GM19372 (cell line): ENCODE measurements around the gene AKR1B15.

ENCODE experiments used
- ATAC-seq: cut with Tn5 transposase; IDR thresholded peaks from one replicate; pipeline ENCODE4 v1.9.1; 2021; ENCODE audit warnings: mild to moderate bottlenecking, low read depth, moderate library complexity; ENCODE audit not compliant: unreplicated experiment

Gene AKR1B15

DNA sequence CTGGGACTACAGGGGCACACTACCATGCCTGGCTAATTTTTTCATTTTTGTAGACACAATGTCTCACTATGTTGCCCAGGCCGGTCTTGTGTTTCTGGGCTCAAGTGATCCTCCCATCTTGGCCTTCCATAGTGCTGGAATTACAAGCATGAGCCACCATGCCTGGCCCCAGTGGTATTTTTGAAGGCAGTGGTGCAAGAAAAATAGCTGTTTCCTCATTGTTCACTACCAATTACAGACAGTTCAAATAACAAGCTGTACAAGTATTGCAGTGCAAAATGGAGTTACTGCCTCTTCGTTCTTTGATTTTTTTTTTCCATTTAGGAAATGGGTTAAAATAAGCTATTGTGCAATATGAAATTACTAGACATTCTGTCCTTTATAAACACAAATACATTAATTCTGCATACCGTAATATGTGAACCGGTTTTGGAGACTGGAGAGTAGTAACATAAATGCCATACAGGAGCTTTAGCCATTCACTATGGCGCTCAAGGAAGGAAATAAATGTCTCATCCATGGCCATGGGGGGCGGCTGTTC is 62.8 kb downstream of the AKR1B15 start:
- ATAC-seq: no peak

DNA sequence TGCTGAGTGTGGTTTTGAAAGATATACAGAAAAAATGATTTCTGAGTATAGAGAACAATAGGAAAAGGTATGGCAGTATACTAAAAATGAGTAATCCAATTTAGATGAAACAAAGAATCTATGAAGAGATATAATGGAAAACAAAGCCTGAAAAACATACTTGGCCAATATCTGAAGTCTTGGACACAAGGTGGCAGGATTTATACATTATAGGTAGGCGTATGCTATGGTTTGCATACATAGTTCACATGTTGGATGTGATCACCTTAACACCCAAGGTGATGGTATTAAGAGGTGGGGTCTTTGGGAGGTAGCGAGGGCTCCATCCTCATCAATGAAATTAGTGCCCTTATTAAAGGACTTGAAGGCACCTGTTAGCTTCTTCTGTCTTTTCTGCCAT is 63.3 kb downstream of the AKR1B15 start:
- ATAC-seq: no peak

DNA sequence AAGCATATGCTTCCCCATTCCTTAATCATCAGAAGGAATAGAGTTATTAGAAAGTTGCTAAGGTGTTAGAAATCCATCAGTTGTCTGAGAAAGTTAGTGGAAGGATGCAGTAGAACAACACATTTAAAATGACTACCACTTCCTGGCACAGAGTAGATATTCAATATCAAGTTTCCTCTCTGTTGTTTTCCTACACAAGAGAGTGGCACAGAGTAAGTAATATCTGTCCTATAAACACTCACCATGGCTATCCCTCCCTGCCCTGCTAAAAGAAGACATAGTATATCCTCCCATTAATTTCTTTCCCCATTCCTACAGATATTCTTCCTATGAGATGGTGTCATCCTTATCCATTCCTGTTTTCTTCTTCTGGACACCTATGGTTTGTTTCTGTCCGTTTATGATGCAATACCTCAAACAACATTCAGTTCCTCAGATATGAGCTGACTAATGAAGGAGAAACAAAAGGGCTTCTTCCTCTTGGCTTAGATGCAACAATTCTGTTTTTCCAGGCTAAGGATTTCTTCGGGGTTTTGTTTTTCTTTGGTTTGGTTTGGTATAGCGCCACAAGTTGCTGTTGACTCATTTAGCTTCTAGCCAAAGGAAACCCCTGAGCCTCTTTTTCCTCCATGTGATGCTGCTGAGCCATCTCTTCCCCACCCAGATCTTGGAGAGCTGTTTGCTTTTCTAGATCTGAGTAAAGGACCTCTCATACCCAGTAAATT is 64.9 kb downstream of the AKR1B15 start:
- ATAC-seq: no peak

DNA sequence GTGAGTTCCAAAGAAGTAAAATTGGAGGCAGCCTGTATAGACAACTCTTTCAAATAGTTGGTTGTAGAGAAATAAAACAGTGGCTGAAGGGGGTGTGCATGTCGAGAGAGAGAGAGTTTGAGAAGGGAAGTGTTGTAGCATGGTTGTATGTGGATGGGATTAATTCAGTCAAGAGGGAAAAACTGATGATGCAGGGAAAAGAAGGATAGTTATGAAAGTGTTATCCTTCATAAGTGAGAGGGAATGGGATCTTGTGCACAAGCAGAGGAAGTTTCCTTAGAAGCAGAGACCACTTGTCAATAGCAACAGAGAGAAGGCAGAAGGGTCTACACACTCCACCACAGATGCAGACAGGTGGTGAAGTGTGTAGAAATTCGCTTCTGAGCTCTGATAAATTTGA is 67.7 kb downstream of the AKR1B15 start:
- ATAC-seq: no peak

DNA sequence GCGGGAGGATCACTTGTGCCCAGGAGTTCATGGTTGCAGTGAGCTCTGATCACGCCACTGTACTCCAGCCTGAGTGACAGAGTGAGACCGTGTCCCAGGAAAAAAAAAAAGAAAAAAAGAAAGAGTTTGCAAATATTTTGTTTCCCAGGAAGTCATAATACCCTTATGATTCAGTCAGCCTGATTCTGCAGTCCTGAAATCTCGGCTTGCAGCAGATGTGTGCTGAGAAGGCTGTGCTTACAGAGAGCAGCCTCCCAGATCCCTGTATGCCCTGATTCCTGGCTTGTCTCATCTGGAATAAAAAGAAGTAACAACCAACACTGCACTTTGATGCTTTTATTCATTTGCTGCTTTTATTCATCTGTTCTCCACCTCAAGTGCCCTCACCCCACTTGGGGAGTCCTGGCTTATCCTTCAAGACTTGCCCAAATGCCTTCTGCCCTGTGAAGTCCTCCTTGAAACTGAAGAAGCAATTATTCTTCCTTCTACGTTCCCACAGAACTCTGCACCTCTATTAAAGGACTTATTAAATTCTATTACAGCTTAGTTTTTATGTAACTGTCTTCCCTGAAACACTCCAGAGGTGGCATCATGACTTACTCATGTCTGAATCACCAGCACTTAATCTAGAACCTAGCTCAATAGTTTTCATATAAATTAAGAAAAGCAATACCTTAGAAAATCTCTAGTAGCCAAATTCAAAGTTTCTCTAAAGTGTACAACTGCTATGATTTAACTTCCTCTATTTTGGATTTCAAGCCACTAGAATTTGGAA is 70.0 kb downstream of the AKR1B15 start:
- no peak for ATAC-seq

DNA sequence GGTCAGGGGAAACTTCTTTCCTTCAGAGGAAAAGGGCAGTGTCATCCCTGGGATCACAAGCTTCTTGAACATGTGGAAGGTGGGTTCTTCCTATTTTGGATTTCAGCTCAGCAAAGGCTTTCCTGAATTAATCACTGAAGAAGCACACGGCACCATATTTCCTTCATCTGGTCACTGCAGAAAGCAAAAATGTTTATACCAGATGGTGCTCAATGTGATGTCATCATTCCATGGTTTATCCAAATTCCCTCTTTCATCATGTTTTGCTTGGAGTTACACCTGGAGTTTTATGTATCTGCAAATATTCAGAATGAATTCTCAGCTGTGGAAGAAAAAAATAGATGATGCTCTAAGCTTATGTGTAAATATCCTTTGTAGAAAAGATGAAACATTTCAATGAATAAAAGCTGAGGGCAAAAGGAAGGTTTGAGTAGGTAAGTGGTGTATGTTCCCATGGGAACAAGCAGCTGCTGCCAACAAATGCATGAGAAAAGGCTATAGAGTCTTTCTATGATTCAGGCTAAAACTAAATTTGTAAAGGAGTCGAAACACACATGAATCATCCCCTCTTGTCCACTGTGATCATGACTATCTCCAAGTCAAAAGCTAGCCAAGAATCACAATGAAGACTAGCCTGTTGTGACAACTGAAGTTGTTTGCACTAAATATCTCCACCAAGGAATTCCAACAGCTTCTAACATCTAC is 70.9 kb downstream of the AKR1B15 start:
- no peak for ATAC-seq

DNA sequence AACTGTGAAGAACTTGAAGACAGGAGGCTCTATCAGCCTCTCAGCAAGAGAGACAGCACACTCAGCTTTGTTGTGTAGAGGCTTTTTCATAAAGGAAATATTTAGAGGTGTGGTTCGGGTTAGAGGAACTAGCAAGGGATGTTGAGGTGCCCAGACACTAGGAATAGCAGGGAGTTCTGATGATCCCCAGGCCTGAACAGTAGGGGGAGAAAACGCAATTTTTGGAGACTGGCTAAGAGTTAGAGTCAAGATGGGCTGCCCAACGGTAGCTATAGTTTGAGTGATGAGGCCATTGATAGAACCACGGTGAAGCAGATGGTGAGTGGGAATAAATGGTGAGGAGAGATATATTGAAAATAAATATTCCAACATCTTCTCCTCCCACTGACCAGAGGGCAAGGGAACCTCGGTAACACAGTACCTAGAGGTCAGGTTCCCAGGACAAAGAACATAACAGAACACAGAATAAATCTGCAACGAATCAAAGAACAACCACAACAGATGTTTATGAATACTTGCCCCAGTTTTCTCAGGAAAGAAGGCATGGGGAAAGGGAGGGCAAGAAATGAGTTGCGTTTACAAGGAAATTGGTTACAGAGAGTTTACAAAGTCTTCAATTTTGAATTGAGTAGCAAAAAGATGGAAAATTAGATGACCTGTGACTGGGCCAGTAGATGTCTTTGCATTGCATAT is 73.5 kb downstream of the AKR1B15 start:
- ATAC-seq: no peak

DNA sequence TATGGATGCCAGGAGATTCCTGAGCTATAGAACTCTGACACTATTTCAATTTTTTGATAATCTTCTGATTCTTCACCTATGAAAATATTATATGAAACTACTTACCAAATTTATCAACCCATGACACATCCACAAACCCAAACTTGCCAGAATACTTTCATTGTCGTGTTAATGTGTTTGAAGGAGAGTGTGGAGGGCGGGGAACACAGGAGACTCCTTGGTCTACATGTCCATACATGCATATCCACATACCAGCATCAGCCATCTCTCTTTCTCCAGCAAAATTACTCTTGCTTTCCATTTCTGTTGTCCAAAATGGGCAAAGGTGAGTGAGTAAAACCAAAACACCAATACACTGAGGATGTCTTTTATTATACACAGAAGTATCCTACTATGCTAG is 74.3 kb downstream of the AKR1B15 start:
- no peak for ATAC-seq

DNA sequence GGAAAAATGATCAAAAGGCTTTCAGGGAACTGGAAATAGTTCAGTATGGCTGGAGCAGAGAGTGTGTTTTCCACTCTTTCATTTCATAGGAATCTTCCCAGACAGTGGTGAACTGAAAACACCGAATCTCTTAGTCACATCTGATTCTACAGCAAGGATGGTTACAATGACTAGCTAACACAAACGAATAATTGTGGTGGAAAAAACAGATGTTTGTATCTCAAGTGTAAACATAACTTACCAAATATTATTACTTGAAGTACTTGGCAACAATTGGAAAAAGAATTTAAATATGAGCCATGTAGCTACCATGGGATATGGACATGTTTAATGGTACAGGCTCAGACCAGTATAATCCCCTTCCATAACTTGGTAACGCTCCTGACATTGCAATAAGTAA is 76.6 kb downstream of the AKR1B15 start:
- ATAC-seq: no peak

DNA sequence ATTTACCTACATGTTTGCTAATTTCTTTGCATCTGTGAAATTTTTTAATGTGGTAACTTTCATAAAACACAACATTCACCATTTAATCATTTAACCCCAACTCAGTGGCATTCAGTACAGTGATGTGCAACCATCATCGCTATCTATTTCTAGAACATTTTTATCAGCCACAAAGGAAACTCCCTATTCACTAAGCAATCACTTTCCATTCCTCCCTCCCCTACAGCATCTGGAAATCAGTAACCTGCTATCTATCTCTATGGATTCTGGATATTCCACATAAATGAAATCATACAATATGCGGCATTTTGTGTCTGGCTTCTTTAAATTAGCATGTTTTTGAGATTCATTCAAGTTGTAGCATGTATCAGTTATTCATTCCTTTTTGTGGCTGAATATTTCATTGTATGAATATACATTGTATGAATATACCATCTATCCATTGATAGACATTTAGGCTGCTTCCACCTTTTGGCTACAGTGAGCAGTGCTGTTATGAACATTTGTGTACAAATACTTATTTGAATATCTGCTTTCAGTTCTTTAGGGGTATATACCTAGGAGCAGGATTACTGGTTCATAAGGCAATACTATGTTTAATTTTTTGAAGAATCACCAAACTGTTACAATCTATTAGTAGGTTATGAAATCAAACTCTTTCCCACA is 78.3 kb downstream of the AKR1B15 start:
- ATAC-seq: no peak

DNA sequence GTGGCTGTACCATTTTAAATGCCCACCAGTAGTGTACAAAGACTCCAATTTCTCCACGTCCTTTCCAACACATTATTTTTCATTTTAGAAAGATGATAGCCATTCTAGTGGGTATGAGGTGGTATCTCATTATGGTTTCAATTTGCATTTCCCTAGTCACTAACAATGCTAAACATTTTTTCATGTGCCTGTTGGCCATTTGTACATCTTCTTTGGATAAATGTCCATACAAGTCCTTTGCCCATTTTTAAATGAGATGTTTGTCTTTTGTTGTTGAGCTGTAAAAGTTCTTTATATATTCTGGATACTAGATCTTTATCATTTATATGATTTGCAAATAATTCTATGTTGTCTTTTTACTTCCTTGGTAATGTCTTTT is 78.9 kb downstream of the AKR1B15 start:
- ATAC-seq: no peak

DNA sequence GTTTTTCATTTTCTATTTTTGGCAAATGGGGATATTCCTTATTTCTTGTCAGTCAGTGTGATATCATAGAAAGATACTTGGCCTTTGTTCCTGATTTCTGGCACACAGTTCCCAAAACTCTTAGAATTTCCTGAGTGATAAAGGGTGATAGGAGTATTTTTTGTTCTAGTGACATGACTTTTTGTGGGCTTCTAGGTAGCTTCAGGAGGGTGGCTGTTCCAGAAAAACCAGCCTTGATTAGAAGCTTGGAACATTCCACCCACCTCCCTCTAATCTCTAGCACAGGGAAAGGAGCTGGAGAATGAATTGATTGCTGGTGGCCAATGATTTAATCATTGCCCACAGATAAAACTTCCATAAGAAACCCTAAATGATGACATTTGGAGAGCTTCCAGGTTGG is 80.5 kb downstream of the AKR1B15 start:
- ATAC-seq: no peak
